ENCODE data around the gene STAB2. TPM values are rescaled to one million over a fixed set of nuclear protein-coding genes. Genes with fewer than 3 reads are reported as not detected.

Gene STAB2
- total and polyA plus RNA-seq, 2 of the 4 experiments (the other 2 are of a cell fraction) = not detected

GRCh38 chr12:103558879-103559278 is 28.2 kb upstream of the STAB2 start:
- Histone ChIP-seq H3K36me3 (ENCODE audit: control insufficient read depth, insufficient read depth, low read length) (no peaks in the 10 kb centered on the region), H3K9me3 (ENCODE audit: control insufficient read depth, insufficient read depth, low read length) (peaks cover 6% of the 10 kb centered on the region), H3K9ac (ENCODE audit: low read depth, low read length) (no peak overlapping the region), H3K4me3 (ENCODE audit: insufficient read depth, low read depth, low read length) (no peak overlapping the region), H3K9me1 (ENCODE audit: insufficient read depth, low read length) (no peaks in the 10 kb centered on the region), H2AK5ac (ENCODE audit: low read depth, low read length) (no peak overlapping the region), H3K4ac (ENCODE audit: low read depth, low read length) (no peak overlapping the region), H3K4me2 (ENCODE audit: low read depth, low read length) (no peak overlapping the region), H3K14ac (replicated peaks; ENCODE audit: low read depth, low read length) (no peak overlapping the region), H3K27me3 (ENCODE audit: control insufficient read depth, insufficient read depth, low read length) (peaks cover 6% of the 10 kb centered on the region), H4K8ac (ENCODE audit: low read depth in 2 of 2, low read length in 2 of 2) (no peak overlapping the region), H4K91ac (ENCODE audit: insufficient read depth, low read depth, low read length) (no peak overlapping the region), H2BK20ac (ENCODE audit: low read depth, low read length) (no peak overlapping the region), H2AK9ac (replicated peaks; ENCODE audit: low read depth, low read length, poor library complexity) (no peak overlapping the region), H3K56ac (ENCODE audit: extremely low read depth, insufficient read depth, low read length) (no peak overlapping the region), H2BK15ac (ENCODE audit: low read depth, low read length) (no peak overlapping the region), H3K79me1 (ENCODE audit: low read depth in 1 of 2, low read length in 2 of 2) (no peaks in the 10 kb centered on the region), H3K18ac (ENCODE audit: low read depth, low read length) (no peak overlapping the region), H2AFZ (replicated peaks; ENCODE audit: low read length, poor library complexity) (no peak overlapping the region), H3K27ac (ENCODE audit: insufficient read depth, low read length) (no peak overlapping the region), H2BK120ac (ENCODE audit: low read depth, low read length) (no peak overlapping the region), H2BK5ac (ENCODE audit: low read depth, low read length, poor library complexity, severe bottlenecking) (no peak overlapping the region), H3K23ac (ENCODE audit: low read depth, low read length) (no peak overlapping the region), H3K4me1 (ENCODE audit: control insufficient read depth, insufficient read depth, low read length) (peaks cover 4% of the 10 kb centered on the region), H4K20me1 (ENCODE audit: insufficient read depth, low read length) (no peaks in the 10 kb centered on the region), H4K5ac (ENCODE audit: low read depth, low read length) (no peak overlapping the region)
- DNase-seq (no peak), ATAC-seq (ENCODE audit: low read depth) (no peak)
- TF ChIP-seq RAD21 (IDR thresholded peaks at IDR 0.05; ENCODE audit: low read length) (no peak), RCOR1 (IDR thresholded peaks at IDR 0.05; ENCODE audit: insufficient replicate concordance, low read length) (no peak), MXI1 (IDR thresholded peaks at IDR 0.05; ENCODE audit: borderline replicate concordance, low read depth, low read length) (no peak), CHD1 (IDR thresholded peaks at IDR 0.05; ENCODE audit: low read depth, low read length) (no peak), MAZ (IDR thresholded peaks at IDR 0.05; ENCODE audit: borderline replicate concordance, low read depth, low read length) (no peak), ELK1 (IDR thresholded peaks at IDR 0.05; ENCODE audit: borderline replicate concordance, low read depth, low read length) (no peak), MAFK (IDR thresholded peaks at IDR 0.05; ENCODE audit: low read depth, low read length) (no peak)
- CTCF ChIA-PET = no interaction called here
- intact Hi-C loops (cut with micrococcal nuclease) = no loop called here
- in situ Hi-C loops (cut with MboI; ENCODE audit: low sequenced_read_pairs) = no loop called here
- BruUV-seq (replicated peaks) = no TSS peak
- dilution Hi-C loops (cut with HindIII; ENCODE audit: low sequenced_read_pairs, unreplicated experiment) = no loop called here
- POLR2A ChIA-PET (ENCODE audit: unreplicated experiment) = no interaction called here
- WGBS, 2 experiments (ENCODE audit: extremely low coverage in 2 of 2, insufficient read length in 1 of 2) = no CpG with 5 or more reads among the region's 1 CpG
